GM12873 (cell line): ENCODE measurements around the gene COX4I1.

Experiments used
- CTCF ChIP-seq: IDR thresholded peaks from 2 replicates; pipeline ENCODE4 v1.5.1; 2012; ENCODE audit warnings: low read depth, mild to moderate bottlenecking, moderate library complexity, low read length, control low read depth; ENCODE audit not compliant: insufficient read depth; ENCODE audit errors: missing control alignments

The COX4I1 gene

GRCh38 chr16:85835956-85836705, 36.6 kb downstream of the COX4I1 start:
- no peak for TF ChIP-seq CTCF

GRCh38 chr16:85836706-85837582, 37.4 kb downstream of the COX4I1 start:
- TF ChIP-seq CTCF = no peak

- TF ChIP-seq CTCF = no peak
Measured at GRCh38 chr16:85838381-85838780, 38.9 kb downstream of the COX4I1 start.

- no peak for TF ChIP-seq CTCF
Measured at GRCh38 chr16:85838876-85839585, 39.5 kb downstream of the COX4I1 start.

GRCh38 chr16:85839681-85840240, 40.3 kb downstream of the COX4I1 start:
- TF ChIP-seq CTCF = no peak

- no peak for TF ChIP-seq CTCF
Measured at GRCh38 chr16:85840395-85840794, 40.9 kb downstream of the COX4I1 start.

GRCh38 chr16:85840801-85841200, 41.3 kb downstream of the COX4I1 start:
- no peak for TF ChIP-seq CTCF
